K562 (cell line): ENCODE results near the gene CDNF. TPM values are rescaled to one million over a fixed set of nuclear protein-coding genes. Genes with fewer than 3 reads are reported as not detected.

Experiments
- ATAC-seq: fragments of 200-7000 bp; cut with Tn5 transposase; 3 replicates; pipeline ENCODE4 v1.9.1; 2020; ENCODE audit warnings: moderate library complexity
- BruUV-seq: library from RNA; stranded (reverse); fragments of 400-500 nt; replicated peaks from 2 replicates; lab custom pipeline; 2021; lab: Mats Ljungman, UMichigan
- CTCF ChIA-PET: fragments of 300-600 bp; formaldehyde crosslinking; extraction: SDS; loops from one replicate; lab custom pipeline; 2021; ENCODE audit warnings: low intra/inter-chr PET ratio; lab: Yijun Ruan, JAX
- POLR2A ChIA-PET: fragments of 300-600, 350-650 bp; sonication (Branson Sonifier 250); formaldehyde crosslinking; extraction: SDS; loops from one replicate; lab custom pipeline; 2021; ENCODE audit warnings: antibody characterized with exemption, inconsistent platforms; lab: Yijun Ruan, JAX
- DNase-seq, 4 experiments: peaks; one replicate each; pipeline versions ENCODE4 v3.0.0 to v3.0.0-alpha.2; 2011 to 2018; ENCODE audit warnings: low spot score in 3 of 4, mixed read lengths in 3 of 4; ENCODE audit errors: extremely low read depth in 1 of 4
- FAIRE-seq: peaks from 2 replicates; lab custom pipeline; 2011; peaks lifted over from hg19 to GRCh38; lab: Jason Lieb, UNC
- H2AFZ ChIP-seq: 2 replicates; pipeline ENCODE4 v1.6.0; 2011; ENCODE audit warnings: low read depth, low read length, control low read depth, inconsistent platforms
- H3K27ac ChIP-seq: fragments of 200-600 bp; 3 replicates; pipeline ENCODE4 v1.8.0; 2011; ENCODE audit warnings: low read depth, mild to moderate bottlenecking, control low read depth, inconsistent platforms, low read length, moderate library complexity, mixed read lengths; ENCODE audit errors: extremely low read depth
- H3K27me3 ChIP-seq, 2 experiments: fragments of 300-600 bp in 1 of 2; 2 replicates in 1 of 2; 3 replicates in 1 of 2; pipeline versions ENCODE4 v1.6.0 to v1.8.0; 2011; ENCODE audit warnings: inconsistent platforms in 2 of 2, low read length in 2 of 2, mild to moderate bottlenecking in 1 of 2, mixed read lengths in 1 of 2, moderate library complexity in 1 of 2; ENCODE audit not compliant: control insufficient read depth in 2 of 2, insufficient read depth in 2 of 2
- H3K36me3 ChIP-seq: fragments of 300-600 bp; 3 replicates; pipeline ENCODE4 v1.8.0; 2011; ENCODE audit warnings: mild to moderate bottlenecking, low read length, inconsistent platforms; ENCODE audit not compliant: control insufficient read depth, insufficient read depth
- H3K4me1 ChIP-seq, 2 experiments: fragments of 200-600 bp in 1 of 2; replicated peaks in 1 of 2; 2 replicates in 1 of 2; 3 replicates in 1 of 2; pipeline versions ENCODE4 v1.5.1 to v1.8.0; 2011; ENCODE audit warnings: inconsistent platforms in 2 of 2, low read length in 2 of 2, mild to moderate bottlenecking in 1 of 2, mixed read lengths in 1 of 2, moderate library complexity in 1 of 2; ENCODE audit not compliant: control insufficient read depth in 2 of 2, insufficient read depth in 2 of 2
- H3K4me2 ChIP-seq: 2 replicates; pipeline ENCODE4 v1.6.1; 2011; ENCODE audit warnings: low read length, control low read depth, inconsistent platforms, mixed read lengths; ENCODE audit not compliant: insufficient read depth
- H3K4me3 ChIP-seq: fragments of 200-600 bp; sonication (generic), shearing (Covaris generic); 2 replicates; pipeline ENCODE4 v1.5.1; 2016; ENCODE audit warnings: control low read depth, inconsistent platforms
- H3K79me2 ChIP-seq: fragments of 200-600 bp; 3 replicates; pipeline ENCODE4 v1.8.0; 2011; ENCODE audit warnings: low read length, inconsistent platforms; ENCODE audit not compliant: control insufficient read depth, insufficient read depth
- H3K9ac ChIP-seq, 2 experiments: 2 replicates each; pipeline versions ENCODE4 v1.6.0 to v1.6.1; 2011; ENCODE audit warnings: low read depth in 2 of 2, low read length in 2 of 2, control low read depth in 1 of 2, inconsistent platforms in 1 of 2, mild to moderate bottlenecking in 1 of 2, mixed read lengths in 1 of 2; ENCODE audit not compliant: insufficient read depth in 1 of 2
- H3K9me1 ChIP-seq: one replicate; pipeline ENCODE4 v1.6.0; 2011; ENCODE audit warnings: inconsistent platforms, mild to moderate bottlenecking, low read length, moderate library complexity; ENCODE audit not compliant: control insufficient read depth, insufficient read depth
- H3K9me3 ChIP-seq: replicated peaks from 2 replicates; pipeline ENCODE4 v1.5.1; 2011; ENCODE audit warnings: low read depth, low read length, inconsistent platforms; ENCODE audit not compliant: control insufficient read depth, insufficient read depth
- H4K20me1 ChIP-seq: replicated peaks from 2 replicates; pipeline ENCODE4 v1.6.1; 2011; ENCODE audit warnings: low read length, inconsistent platforms, mixed read lengths; ENCODE audit not compliant: control insufficient read depth, insufficient read depth
- ARNT ChIP-seq, 2 experiments: fragments of 450-650 bp; IDR thresholded peaks; 2 replicates each; pipeline ENCODE4 v1.6.1; 2016; ENCODE audit warnings: mild to moderate bottlenecking in 1 of 2
- MCM3 ChIP-seq: fragments of 450-650 bp; IDR thresholded peaks from 2 replicates; pipeline ENCODE4 v1.6.1; 2016
- NFRKB ChIP-seq: fragments of 450-650 bp; IDR thresholded peaks from 2 replicates; pipeline ENCODE4 v1.6.1; 2016; ENCODE audit warnings: low read depth
- WGBS: fragments of 100-300 bp; shearing (Covaris generic); methylation state at CpG from one replicate; pipeline ENCODE4 v1.1.6; 2016; ENCODE audit warnings: low coverage, mixed read lengths; ENCODE audit not compliant: insufficient coverage; ENCODE audit errors: missing lambda C conversion rate; 5-methylcytosine and 5-hydroxymethylcytosine counted together
- in situ Hi-C: fragments of 300-500 bp; cut with MboI; formaldehyde crosslinking; loops from 4 replicates; pipeline ENCODE4 v1.15.0; 2018; ENCODE audit warnings: inconsistent platforms, mixed read lengths
- intact Hi-C: fragments of 100-400 bp; cut with micrococcal nuclease; formaldehyde crosslinking; loops from 2 replicates; pipeline ENCODE4 v1.14.2; 2022
- polyA plus RNA-seq, 8 experiments: library from polyadenylated mRNA; depleted of rRNA in 4 of 8; stranded (reverse) in 5 of 8; unstranded in 3 of 8; fragments of >200 nt; fragmentation: Nextera tagmentation in 2 of 8; fragmentation: Illumina TruSeq in 1 of 8; extraction: Ambion mirVana in 2 of 8; extraction: Trizol in 1 of 8; gene quantifications; 2 replicates each; pipeline versions ENCODE4 v1.2.1 to v1.2.3, GENCODE V29; 2011 to 2014; ENCODE audit warnings: inconsistent platforms in 1 of 8, missing spikeins in 1 of 8
- total RNA-seq, 7 experiments: library from RNA; depleted of rRNA in 6 of 7; stranded (reverse); fragments of >200 nt in 6 of 7; fragmentation: Illumina TruSeq in 2 of 7; extraction: Trizol in 2 of 7; gene quantifications; 2 replicates each; pipeline versions ENCODE4 v1.2.1 to v1.2.3, GENCODE V29; 2011 to 2021; ENCODE audit warnings: low replicate concordance in 1 of 7
- TF ChIP-seq, protein P1 (sequence below): conservative IDR thresholded peaks from 2 replicates; pipeline ENCODE4 v1.6.1; 2011; ENCODE audit warnings: low read depth, mild to moderate bottlenecking, low read length; ENCODE audit not compliant: control insufficient read depth

The CDNF gene
- total and polyA plus RNA-seq, 9 of the 15 experiments (the other 6 are each of a cell fraction or from before 2014, with no cell fraction given): 0.18 to 1.6 (median 0.61) TPM

DNA sequence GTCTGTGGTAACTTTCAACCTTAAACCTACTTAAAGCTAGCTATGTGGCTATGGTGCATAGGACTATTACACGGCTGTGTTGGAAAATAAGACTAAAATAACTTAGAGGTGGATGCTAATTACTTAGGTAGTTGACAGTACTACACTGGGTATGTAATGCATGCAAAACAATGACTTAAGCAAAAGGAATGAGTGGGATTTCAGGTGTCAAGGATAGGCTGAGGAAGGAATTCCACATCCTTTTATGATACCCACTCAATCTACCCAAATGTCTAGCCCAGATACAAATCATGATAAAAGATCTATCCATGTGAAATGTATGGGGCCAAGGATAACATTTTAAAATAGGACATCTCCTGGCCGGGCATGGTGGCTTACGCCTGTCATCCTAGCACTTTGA, 13.9 kb downstream of the CDNF start:
- FAIRE-seq: no peak
- Histone ChIP-seq H3K79me2 (no peaks in the 10 kb centered on the region), H3K4me3 (no peak overlapping the region), H3K27me3 (peaks cover 4% of the 10 kb centered on the region in 2 experiments; a peak in 3 of 5 replicates), H3K4me1 (no peaks in the 10 kb centered on the region; a peak in 1 of 5 replicates), H3K27ac (no peak overlapping the region), H3K9me3 (no peaks in the 10 kb centered on the region), H4K20me1 (no peaks in the 10 kb centered on the region), H3K9ac (no peak overlapping the region), H3K36me3 (no peaks in the 10 kb centered on the region), H3K9me1 (no peaks in the 10 kb centered on the region), H2AFZ (no peak overlapping the region)
- whole genome bisulfite sequencing: 17% methylated on average over 3 of the region's 3 CpGs
- in situ Hi-C loops (no loop called here), intact Hi-C loops (loop anchor here (2.0 kb wide), 1 partner anchor 287 kb away; no protein-coding TSS in a partner anchor)
- no TSS peak for BruUV-seq
- DNase-seq: no peak
- CTCF ChIA-PET: interaction anchor here (0.5 kb wide), 1 partner anchor 185 kb away, joined by 4 read pairs; no protein-coding TSS in a partner anchor
- no peak for ATAC-seq
- TF ChIP-seq, protein P1, sequence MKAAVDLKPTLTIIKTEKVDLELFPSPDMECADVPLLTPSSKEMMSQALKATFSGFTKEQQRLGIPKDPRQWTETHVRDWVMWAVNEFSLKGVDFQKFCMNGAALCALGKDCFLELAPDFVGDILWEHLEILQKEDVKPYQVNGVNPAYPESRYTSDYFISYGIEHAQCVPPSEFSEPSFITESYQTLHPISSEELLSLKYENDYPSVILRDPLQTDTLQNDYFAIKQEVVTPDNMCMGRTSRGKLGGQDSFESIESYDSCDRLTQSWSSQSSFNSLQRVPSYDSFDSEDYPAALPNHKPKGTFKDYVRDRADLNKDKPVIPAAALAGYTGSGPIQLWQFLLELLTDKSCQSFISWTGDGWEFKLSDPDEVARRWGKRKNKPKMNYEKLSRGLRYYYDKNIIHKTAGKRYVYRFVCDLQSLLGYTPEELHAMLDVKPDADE: no peak
- TF ChIP-seq NFRKB: no peak
- no peak for TF ChIP-seq MCM3
- no peak for TF ChIP-seq ARNT (IDR thresholded peaks at IDR 0.05)
- TF ChIP-seq, all 486 proteins: peak for 0
- POLR2A ChIA-PET: interaction anchor here (1.3 kb wide), 1 partner anchor 14 kb away, joined by 4 read pairs; the partner anchor contains the start of genes CDNF, HSPA14 and MSANTD7
- H3K4me2 ChIP-seq: no peak overlapping the region
